ENCODE measurements around the gene CTU2. TPM values are rescaled to one million over a fixed set of nuclear protein-coding genes. Genes with fewer than 3 reads are reported as not detected.
A peak's percentile ranks its signal among the peaks of the same experiment; 100 is the strongest.

The CTU2 gene
- total RNA-seq, 1 donor from 2014 or later: 20.8 TPM

DNA sequence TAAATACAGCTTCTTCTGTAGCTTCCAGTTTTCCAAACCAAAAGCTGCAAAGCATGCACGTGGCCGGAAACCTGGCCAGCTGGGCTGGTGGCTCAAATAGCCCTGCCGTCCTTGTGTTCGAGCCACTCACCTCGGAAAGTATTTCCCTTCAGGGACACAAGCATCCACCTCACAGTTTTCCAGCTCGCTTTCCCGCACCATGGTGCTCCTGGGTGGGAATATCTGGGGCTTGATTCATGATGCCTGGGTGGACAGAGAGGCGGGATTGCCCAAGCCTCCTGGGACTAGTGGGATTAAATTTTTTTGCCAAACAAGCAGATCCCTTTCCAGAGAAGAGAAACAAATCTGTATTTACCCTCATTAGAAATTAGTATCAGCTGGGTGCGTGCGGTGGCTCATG, 36.3 kb upstream of the CTU2 start:
- Mint-ChIP-seq H3K4me1 (ENCODE audit: unreplicated experiment) (peaks cover 8% of the 10 kb centered on the region), H3K9me3 (ENCODE audit: unreplicated experiment) (no peaks in the 10 kb centered on the region), H3K27ac (ENCODE audit: unreplicated experiment) (no peak overlapping the region), H3K36me3 (ENCODE audit: low read depth, unreplicated experiment) (peaks cover 11% of the 10 kb centered on the region), H3K4me3 (ENCODE audit: unreplicated experiment) (no peak overlapping the region), H3K27me3 (ENCODE audit: unreplicated experiment) (peaks cover 11% of the 10 kb centered on the region)
- DNase-seq (ENCODE audit: low spot score): no peak
- TF ChIP-seq, protein P1, sequence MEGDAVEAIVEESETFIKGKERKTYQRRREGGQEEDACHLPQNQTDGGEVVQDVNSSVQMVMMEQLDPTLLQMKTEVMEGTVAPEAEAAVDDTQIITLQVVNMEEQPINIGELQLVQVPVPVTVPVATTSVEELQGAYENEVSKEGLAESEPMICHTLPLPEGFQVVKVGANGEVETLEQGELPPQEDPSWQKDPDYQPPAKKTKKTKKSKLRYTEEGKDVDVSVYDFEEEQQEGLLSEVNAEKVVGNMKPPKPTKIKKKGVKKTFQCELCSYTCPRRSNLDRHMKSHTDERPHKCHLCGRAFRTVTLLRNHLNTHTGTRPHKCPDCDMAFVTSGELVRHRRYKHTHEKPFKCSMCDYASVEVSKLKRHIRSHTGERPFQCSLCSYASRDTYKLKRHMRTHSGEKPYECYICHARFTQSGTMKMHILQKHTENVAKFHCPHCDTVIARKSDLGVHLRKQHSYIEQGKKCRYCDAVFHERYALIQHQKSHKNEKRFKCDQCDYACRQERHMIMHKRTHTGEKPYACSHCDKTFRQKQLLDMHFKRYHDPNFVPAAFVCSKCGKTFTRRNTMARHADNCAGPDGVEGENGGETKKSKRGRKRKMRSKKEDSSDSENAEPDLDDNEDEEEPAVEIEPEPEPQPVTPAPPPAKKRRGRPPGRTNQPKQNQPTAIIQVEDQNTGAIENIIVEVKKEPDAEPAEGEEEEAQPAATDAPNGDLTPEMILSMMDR (IDR thresholded peaks at IDR 0.05; ENCODE audit: unreplicated experiment): no peak

DNA sequence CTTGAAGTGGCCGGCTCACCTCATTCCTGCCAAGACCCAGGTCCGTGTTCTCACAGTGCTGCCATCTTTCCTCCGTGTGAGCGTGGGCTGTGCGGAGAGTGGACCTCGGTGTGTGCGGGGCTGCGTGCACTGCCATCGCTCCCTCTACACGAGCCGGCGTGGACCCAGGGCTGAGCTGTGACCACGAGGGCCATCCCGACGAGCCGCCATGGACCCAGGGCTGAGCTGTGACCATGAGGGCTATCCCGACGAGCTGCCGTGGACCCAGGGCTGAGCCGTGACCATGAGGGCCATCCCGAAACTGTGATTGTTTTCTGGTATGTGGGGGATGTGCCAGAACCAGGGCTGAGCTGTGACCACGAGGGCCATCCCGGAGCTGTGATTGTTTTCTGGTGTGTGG, 34.5 kb upstream of the CTU2 start:
- no peak overlapping the region for H3K27ac Mint-ChIP-seq (ENCODE audit: unreplicated experiment)
- H3K27me3 Mint-ChIP-seq (ENCODE audit: unreplicated experiment): peaks cover 9% of the 10 kb centered on the region
- H3K9me3 Mint-ChIP-seq (ENCODE audit: unreplicated experiment): no peaks in the 10 kb centered on the region
- H3K36me3 Mint-ChIP-seq (ENCODE audit: low read depth, unreplicated experiment): peaks cover 12% of the 10 kb centered on the region
- H3K4me3 Mint-ChIP-seq (ENCODE audit: unreplicated experiment): no peak overlapping the region
- peaks cover 7% of the 10 kb centered on the region for H3K4me1 Mint-ChIP-seq (ENCODE audit: unreplicated experiment)
- TF ChIP-seq, protein P1 (IDR thresholded peaks at IDR 0.05; ENCODE audit: unreplicated experiment): no peak
- no peak for DNase-seq (ENCODE audit: low spot score)

DNA sequence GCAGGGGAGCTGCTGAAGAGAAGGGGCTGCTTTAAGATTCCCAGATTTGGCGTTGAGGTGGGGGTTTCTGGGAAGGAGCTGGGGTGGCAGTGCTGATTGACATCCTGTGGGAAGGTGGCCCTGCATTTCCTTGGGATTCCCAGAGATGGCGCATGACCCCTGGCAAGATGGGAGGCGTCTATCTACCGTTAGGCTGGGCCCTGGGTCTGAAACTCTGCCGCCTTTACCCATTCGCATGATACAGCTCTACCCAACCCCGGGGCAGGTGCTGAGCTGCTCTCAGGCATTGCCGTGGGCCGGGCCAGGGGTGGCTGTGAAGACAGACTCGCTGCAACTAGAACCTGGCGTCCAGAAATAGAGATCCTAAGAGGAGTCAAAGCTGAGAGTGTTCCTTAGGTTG, 33.5 kb upstream of the CTU2 start:
- TF ChIP-seq, protein P1 (IDR thresholded peaks at IDR 0.05; ENCODE audit: unreplicated experiment): peak; percentile 30
- Mint-ChIP-seq H3K4me3 (ENCODE audit: unreplicated experiment) (no peak overlapping the region), H3K27ac (ENCODE audit: unreplicated experiment) (peak overlapping the region; percentile 36), H3K4me1 (ENCODE audit: unreplicated experiment) (peaks cover 3% of the 10 kb centered on the region), H3K27me3 (ENCODE audit: unreplicated experiment) (peaks cover 9% of the 10 kb centered on the region), H3K9me3 (ENCODE audit: unreplicated experiment) (no peaks in the 10 kb centered on the region), H3K36me3 (ENCODE audit: low read depth, unreplicated experiment) (peaks cover 9% of the 10 kb centered on the region)
- DNase-seq (ENCODE audit: low spot score): peak; percentile 59

DNA sequence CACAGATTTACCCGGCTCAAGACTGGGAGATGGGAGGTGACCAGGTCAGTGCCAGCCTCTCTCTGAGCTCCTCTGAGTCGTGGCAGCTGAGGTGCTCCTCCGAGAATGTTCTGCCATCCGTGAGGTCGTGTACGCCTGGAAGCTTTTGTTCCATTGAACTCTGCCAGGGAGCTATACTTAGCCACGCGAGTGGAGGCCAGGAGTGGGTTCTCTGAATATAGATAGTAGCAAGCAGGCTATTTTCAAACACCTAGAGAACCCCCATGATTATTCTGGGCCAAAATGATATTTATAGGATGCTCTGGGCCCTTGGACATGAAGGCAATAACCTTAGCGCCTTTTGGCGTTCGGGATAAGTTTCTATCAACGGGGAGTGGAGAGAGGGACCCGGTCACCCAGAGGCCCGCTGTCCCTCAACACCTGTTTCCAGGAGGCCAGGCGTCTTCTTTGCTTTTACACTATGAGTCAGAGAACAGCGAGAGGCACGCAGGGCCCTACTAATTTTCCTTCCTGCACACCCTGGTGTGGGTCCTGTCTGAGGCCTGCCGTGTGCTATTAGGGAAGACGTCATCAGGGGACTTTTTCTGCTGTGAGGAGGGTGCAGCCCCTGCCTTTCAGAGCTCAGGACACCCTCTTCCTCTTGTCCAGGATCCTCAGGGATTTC, 32.5 kb upstream of the CTU2 start:
- Mint-ChIP-seq H3K36me3 (ENCODE audit: low read depth, unreplicated experiment) (peaks cover 5% of the 10 kb centered on the region), H3K27ac (ENCODE audit: unreplicated experiment) (no peak overlapping the region), H3K4me1 (ENCODE audit: unreplicated experiment) (no peaks in the 10 kb centered on the region), H3K4me3 (ENCODE audit: unreplicated experiment) (no peak overlapping the region), H3K27me3 (ENCODE audit: unreplicated experiment) (peaks cover 4% of the 10 kb centered on the region), H3K9me3 (ENCODE audit: unreplicated experiment) (no peaks in the 10 kb centered on the region)
- DNase-seq (ENCODE audit: low spot score): no peak
- TF ChIP-seq, protein P1 (IDR thresholded peaks at IDR 0.05; ENCODE audit: unreplicated experiment): no peak

DNA sequence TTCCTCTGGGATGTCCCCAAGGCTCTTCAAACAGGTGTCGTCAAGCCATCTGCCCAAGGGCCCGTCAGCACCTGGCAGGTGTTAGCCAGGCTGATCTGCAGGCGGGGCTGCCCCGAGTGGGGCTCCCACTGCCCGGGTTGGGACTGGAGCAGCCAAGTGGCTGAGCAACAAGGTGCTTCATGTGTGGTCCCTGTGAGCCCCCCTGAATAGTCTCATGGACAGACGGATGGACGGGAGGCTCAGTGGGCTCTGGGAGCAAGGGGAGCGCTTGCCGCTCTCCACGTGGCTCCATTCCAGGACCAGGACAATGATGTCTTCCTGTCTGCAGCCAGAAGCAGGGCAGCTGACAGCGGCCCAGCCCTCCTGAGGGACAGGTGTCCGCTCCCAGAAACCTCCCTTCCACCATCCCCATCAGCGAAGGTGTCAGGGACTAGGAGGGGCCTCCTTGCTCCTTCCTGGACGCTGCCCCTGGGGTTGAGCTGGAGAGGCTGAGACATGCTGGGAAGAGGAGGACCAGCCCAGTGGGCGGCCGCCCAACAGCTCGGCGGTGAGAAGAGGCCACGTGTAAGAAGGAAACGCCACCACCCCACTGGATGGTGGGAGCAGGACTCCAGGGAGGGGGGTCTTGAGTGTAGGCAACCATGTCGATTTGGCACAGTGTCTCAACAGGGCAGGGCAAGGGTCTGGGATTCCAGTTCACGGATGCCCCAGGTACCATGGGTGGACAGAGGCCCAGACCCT, 29.6 kb upstream of the CTU2 start:
- TF ChIP-seq, protein P1 (IDR thresholded peaks at IDR 0.05; ENCODE audit: unreplicated experiment): no peak
- H3K27ac Mint-ChIP-seq (ENCODE audit: unreplicated experiment): no peak overlapping the region

More for the DNA sequence above, 29.6 kb upstream of the CTU2 start:
- no peaks in the 10 kb centered on the region for H3K9me3 Mint-ChIP-seq (ENCODE audit: unreplicated experiment)
- no peak overlapping the region for H3K4me3 Mint-ChIP-seq (ENCODE audit: unreplicated experiment)
- peaks cover 4% of the 10 kb centered on the region for H3K27me3 Mint-ChIP-seq (ENCODE audit: unreplicated experiment)
- no peak for DNase-seq (ENCODE audit: low spot score)
- H3K4me1 Mint-ChIP-seq (ENCODE audit: unreplicated experiment): no peaks in the 10 kb centered on the region
- peaks cover 4% of the 10 kb centered on the region for H3K36me3 Mint-ChIP-seq (ENCODE audit: low read depth, unreplicated experiment)

All from endothelial cell (in vitro differentiated cells).